Epithelial cell of esophagus (primary cell): ENCODE data around the gene TMF1.
A peak's percentile ranks its signal among the peaks of the same experiment; 100 is the strongest.

ENCODE experiments used
- DNase-seq: peaks from one replicate; pipeline ENCODE4 v3.0.0; 2010; ENCODE audit warnings: low read depth
- H3K4me3 ChIP-seq: 2 replicates; pipeline ENCODE4 v1.5.1; 2011; ENCODE audit warnings: mild to moderate bottlenecking, low read length, control low read depth
- TF ChIP-seq, protein P1 (sequence below): IDR thresholded peaks from 2 replicates; pipeline ENCODE4 v1.5.1; 2011; ENCODE audit warnings: low read depth, mild to moderate bottlenecking, low read length, control low read depth, inconsistent platforms; ENCODE audit not compliant: insufficient read depth; ENCODE audit errors: missing control alignments

The TMF1 gene

DNA sequence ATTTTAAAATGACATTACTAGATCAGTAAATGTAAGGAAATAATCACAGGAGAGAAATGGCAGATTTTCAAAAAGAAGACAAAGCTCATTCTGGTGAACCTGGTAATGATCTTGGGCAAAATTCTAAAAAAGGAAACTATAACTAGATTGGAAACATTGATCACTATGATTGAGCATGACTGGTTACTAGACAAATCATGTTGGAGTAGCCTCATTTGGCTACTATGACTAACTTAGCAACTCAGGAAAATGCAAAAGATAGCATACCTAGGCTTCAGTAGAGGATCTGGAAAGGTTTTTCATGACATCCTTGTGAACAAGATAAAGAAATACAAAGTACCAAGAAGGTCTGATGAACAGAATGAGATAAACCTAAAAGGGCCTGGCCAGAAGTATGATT is 7.6 kb upstream of the TMF1 start:
- TF ChIP-seq, protein P1, sequence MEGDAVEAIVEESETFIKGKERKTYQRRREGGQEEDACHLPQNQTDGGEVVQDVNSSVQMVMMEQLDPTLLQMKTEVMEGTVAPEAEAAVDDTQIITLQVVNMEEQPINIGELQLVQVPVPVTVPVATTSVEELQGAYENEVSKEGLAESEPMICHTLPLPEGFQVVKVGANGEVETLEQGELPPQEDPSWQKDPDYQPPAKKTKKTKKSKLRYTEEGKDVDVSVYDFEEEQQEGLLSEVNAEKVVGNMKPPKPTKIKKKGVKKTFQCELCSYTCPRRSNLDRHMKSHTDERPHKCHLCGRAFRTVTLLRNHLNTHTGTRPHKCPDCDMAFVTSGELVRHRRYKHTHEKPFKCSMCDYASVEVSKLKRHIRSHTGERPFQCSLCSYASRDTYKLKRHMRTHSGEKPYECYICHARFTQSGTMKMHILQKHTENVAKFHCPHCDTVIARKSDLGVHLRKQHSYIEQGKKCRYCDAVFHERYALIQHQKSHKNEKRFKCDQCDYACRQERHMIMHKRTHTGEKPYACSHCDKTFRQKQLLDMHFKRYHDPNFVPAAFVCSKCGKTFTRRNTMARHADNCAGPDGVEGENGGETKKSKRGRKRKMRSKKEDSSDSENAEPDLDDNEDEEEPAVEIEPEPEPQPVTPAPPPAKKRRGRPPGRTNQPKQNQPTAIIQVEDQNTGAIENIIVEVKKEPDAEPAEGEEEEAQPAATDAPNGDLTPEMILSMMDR: no peak
- no peak overlapping the region for H3K4me3 ChIP-seq
- DNase-seq: no peak

DNA sequence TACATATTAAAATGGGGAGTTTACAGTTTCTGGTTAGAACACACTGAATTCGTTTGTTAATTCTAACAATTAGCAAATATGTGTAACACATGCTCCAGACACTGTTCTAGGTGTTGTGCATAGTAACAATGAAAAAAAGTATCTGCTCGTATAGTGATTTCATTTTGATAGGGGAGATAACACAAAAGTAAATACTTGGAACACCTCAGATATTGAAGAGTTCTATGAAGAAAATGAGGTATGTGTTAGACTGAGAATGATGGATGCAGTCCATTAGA is 6.8 kb upstream of the TMF1 start:
- no peak for DNase-seq

DNA sequence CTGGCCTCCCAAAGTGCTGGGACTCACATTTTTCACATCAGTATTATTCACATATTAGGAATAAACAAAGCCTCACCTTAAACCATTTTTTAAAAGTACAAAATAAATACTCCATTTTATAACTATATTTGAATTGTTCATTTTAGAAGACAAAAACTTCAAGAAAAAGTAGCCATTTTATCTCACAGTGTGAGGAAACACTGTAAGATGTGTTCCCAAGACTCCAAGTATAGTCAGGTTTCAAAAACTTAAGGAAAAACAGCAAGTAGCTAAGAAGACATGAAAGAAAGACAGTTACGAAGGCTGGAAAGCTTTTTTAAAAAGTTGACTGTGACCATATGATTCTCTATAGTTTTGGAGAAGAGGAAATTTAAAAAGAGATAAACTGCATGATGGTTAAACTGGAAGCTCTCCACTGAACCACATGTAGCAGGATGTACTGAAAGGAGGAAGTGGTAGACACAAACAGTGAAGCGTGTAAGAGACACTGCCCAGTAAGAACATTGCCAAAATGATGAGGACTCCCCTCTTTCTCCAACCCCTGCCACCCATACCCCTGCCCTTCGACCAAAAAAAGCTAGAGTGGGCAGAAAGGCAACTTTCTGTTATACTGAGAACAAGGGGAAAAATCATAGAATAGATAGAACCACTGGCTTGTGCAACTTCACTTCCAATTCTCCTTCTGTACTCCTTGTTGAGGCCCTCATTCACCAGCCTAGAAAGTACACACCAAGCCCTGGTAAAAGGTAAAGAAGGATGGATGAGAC is 6.2 kb upstream of the TMF1 start:
- DNase-seq: no peak
- TF ChIP-seq, protein P1: no peak
- H3K4me3 ChIP-seq: no peak overlapping the region

More for the DNA sequence above, 6.8 kb upstream of the TMF1 start:
- TF ChIP-seq, protein P1: no peak
- H3K4me3 ChIP-seq: no peak overlapping the region

DNA sequence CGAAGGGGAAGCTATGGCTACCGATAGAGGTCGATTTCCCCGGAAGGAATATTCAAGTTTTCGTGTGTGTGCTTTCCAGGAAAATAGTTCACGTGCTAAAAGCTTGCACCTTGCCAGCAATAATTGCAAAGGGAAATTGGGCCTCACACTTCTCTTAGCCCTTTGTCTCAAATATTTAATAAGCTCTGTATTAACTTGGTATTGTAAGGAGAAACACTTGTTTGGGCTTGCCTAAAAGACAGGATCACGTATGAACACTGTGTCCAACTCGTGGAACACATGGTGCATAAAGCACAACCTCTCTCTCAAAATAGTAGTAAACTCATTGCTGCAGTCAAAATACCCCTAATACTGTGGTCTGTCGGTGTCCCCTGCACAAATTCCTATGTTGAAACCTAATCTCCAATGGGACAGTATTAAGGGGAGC is 352 bp upstream of the TMF1 start:
- DNase-seq: no peak
- peak overlapping the region; percentile 91 for H3K4me3 ChIP-seq
- TF ChIP-seq, protein P1: no peak

DNA sequence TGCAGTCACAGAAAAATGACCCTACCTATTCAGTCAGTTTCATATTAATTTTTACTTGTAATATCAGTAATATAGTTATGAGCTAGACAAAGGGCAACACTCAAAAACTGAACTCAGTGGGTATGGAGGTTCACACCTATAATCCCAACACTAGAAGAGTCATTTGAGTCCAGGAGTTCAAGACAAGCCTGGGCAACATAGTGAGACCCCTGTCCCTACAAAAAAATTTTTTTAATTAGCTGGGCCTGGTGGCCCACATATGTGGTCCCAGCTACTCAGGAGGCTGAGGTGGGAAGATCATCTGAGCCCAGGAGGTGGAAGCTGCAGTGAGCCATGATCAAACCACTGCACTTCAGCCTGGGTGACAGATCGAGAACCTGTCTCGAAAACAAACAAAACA is 3.1 kb downstream of the TMF1 start:
- TF ChIP-seq, protein P1: no peak
- H3K4me3 ChIP-seq: no peak overlapping the region
- no peak for DNase-seq

DNA sequence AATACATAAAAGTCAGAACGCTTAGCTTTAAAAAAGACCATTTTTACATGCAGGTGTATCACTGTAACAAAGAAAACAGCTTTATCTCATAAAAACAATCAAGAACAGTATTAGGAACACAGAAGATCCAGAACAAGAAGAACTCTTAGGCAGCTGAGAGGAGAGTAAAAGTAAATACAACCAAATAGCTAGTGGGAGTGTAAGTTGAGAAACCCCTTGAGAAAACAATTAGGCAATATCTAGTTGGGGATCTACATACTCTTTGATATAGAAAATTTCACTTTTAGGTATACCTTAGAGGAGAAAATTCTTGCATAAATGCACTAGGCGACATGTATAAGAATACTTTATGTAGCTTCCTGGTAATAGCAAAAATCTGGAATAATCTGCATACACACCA is 7.5 kb downstream of the TMF1 start:
- no peak for DNase-seq
- TF ChIP-seq, protein P1: no peak
- no peak overlapping the region for H3K4me3 ChIP-seq

DNA sequence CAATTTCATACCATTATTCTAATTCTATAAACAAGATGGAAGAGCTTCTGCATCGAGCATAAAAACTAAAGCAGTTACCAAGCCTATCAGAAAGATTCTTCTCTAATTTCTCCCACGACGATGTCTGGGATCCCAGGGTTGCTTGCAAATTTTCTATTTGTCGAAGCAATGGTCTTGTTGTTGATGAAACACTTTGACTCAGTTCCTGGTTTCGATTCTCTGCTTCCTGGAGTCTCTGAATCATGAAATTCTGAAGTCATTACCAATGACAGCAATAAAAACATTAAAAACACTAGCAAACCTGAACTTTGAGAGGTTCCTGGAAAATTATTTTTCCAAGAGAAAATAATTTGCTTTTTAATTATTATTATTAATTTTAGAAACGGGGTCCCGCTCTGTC is 18.7 kb downstream of the TMF1 start:
- TF ChIP-seq, protein P1: no peak
- H3K4me3 ChIP-seq: no peak overlapping the region
- peak; percentile 88 for DNase-seq
